HUES6 (cell line): Measurements from ENCODE around the gene LAPTM5.

ENCODE experiments used
- H3K27ac ChIP-seq: 2 replicates; pipeline ENCODE4 v1.7.0; 2013; ENCODE audit warnings: low read depth, mild to moderate bottlenecking, low read length, inconsistent platforms
- H3K27me3 ChIP-seq: 2 replicates; pipeline ENCODE4 v1.6.1; 2013; ENCODE audit warnings: low read length; ENCODE audit not compliant: control insufficient read depth, insufficient read depth
- H3K36me3 ChIP-seq: 2 replicates; pipeline ENCODE4 v1.6.1; 2013; ENCODE audit warnings: low read length; ENCODE audit not compliant: control insufficient read depth, insufficient read depth
- H3K4me1 ChIP-seq: 2 replicates; pipeline ENCODE4 v1.6.1; 2013; ENCODE audit warnings: low read length; ENCODE audit not compliant: control insufficient read depth, insufficient read depth
- H3K4me3 ChIP-seq: 2 replicates; pipeline ENCODE4 v1.5.1; 2013; ENCODE audit warnings: low read depth, low read length
- H3K9ac ChIP-seq: one replicate; pipeline ENCODE4 v1.6.1; 2013; ENCODE audit warnings: mild to moderate bottlenecking, low read length
- H3K9me3 ChIP-seq: 2 replicates; pipeline ENCODE4 v1.6.1; 2013; ENCODE audit warnings: low read depth, low read length; ENCODE audit not compliant: control insufficient read depth, insufficient read depth

Gene LAPTM5

DNA sequence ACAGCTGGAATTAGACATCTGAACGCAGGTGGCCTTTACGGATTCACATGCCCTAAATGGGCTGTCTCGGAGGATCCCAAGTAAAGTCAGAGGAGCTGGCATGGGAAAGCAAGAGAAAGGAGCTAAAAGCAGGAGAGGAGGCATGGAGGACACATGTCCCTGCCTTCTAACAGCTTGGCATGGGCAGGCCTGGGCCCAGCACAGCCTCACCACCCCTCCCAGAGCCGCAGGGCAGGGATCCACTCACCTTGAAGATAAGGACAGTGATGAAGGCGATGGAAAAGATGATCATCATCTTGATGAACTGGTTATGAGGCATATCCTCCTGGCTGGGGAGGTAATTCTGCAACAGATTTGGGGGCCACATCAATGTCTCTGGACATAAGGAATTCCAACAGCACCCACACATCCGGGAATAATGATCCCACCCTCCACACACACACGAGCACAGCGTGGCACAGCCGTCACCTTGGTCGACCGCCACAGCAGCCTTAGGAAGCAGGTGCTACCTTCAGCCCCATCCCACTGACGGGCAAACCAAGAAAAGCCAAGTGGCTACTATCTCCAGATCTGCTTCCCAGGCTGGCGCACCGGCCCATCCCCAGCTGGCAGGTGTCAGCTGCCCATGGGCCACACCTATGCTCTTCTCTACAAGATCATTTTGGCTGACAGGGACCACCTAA is 20.1 kb downstream of the LAPTM5 start:
- Histone ChIP-seq H3K27ac (no peak overlapping the region), H3K36me3 (no peaks in the 10 kb centered on the region), H3K9me3 (no peaks in the 10 kb centered on the region), H3K4me3 (no peak overlapping the region), H3K4me1 (peaks cover 33% of the 10 kb centered on the region), H3K27me3 (no peaks in the 10 kb centered on the region), H3K9ac (no peak overlapping the region)

DNA sequence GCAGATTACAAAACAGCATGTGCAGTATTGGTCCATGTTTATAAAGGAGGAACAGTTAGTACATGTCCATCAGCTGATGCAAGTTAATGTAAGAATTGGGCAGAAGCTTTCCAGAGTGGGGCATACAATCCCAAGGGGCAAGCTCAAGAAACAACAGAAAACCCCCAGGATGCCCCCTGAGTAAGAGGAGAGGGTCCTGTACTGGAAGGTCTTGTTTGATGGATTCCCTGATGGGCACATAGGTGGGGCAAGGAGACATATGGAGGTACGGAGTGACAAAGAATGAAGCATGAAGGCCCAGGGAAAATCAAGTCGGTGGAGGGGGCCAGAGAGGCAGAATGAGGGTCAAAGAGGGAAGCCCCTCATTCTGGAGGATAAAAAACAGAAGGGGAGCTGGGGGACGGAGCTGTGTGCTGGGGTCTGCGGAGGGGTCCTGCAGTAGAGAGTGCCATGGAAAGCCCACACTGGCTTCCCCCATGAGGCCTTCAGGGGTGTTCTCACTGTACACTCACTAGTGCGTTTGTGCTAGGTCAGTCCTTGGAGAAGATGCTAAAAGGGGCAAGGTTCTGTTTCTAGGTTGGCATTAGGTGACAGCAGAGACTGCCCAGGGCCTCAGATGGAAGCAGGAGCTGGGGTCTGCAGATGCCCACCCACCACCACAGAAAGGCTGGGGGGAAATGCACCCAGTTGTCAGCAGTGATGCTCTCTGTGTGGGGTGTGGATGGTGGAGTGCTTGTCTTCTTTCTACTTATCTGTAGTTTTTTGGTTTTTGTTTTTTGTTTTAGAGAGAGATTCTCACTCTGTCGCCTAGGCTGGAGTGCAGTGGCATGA is 21.7 kb downstream of the LAPTM5 start:
- H3K4me1 ChIP-seq: peaks cover 25% of the 10 kb centered on the region

DNA sequence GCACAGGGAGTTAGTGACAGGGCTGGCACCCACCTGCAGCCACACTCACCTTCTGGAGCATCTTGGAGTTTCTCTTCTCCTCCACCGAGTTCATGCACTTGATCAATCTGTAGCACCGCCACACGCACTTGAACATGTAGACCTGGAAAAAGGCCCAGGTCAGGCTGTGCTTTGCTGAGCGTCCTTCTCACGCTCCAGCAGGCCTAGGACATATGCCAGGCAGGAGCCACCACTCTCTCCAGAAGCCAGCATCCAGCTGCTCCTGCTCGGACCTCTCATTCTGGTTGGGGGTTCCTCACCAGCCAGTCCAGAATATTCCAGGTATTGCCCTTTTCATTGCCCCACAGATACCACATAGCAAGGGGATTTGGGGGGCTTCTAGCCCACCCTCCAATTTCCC is 22.4 kb downstream of the LAPTM5 start:
- H3K9me3 ChIP-seq: no peaks in the 10 kb centered on the region
- H3K27me3 ChIP-seq: no peaks in the 10 kb centered on the region
- no peak overlapping the region for H3K9ac ChIP-seq
- no peak overlapping the region for H3K27ac ChIP-seq
- no peaks in the 10 kb centered on the region for H3K36me3 ChIP-seq
- H3K4me1 ChIP-seq: peaks cover 19% of the 10 kb centered on the region
- H3K4me3 ChIP-seq: no peak overlapping the region

More for the DNA sequence above, 21.7 kb downstream of the LAPTM5 start:
- no peak overlapping the region for H3K27ac ChIP-seq
- H3K27me3 ChIP-seq: no peaks in the 10 kb centered on the region
- no peaks in the 10 kb centered on the region for H3K36me3 ChIP-seq
- no peaks in the 10 kb centered on the region for H3K9me3 ChIP-seq
- H3K9ac ChIP-seq: no peak overlapping the region
- no peak overlapping the region for H3K4me3 ChIP-seq

DNA sequence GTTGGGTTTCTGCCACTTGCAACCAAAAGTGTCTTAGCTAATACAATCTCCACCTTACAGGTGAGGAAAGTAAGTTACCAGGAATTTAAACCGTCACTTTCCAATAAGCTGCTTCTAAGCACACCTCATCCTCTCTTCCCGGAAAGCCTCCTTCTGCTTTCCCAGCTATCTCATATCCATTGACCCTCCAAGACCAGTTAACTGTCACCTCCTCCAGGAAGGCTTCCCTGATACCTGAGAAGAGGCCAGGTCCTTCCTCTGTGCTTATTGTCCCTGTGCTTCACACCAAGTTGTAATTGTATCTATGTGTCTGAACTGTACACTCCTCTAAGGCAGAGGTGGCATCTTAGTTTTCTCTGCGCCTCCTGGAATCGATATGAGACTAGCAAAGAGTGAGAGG is 23.0 kb downstream of the LAPTM5 start:
- Histone ChIP-seq H3K27ac (no peak overlapping the region), H3K4me1 (peaks cover 16% of the 10 kb centered on the region), H3K9ac (no peak overlapping the region), H3K27me3 (no peaks in the 10 kb centered on the region), H3K36me3 (no peaks in the 10 kb centered on the region), H3K4me3 (no peak overlapping the region), H3K9me3 (no peaks in the 10 kb centered on the region)

DNA sequence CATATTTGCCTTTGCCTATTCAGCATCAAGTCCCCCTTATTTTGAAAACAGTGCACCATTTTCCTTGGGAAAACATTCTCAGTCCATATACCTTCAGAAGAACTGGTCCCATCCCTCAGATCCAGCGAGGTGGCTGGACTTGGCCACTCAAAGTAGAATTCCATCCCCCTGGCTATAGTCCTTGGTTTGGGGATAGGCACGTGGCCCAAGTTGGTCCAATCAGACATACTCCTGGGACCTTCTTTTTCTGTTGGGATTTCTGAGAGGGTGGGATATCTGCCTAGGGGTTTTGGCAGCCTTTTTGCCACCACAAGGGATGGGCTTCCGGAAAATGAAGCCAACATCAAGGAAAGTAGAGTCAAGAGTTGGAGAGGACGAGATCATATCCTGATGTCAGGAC is 23.5 kb downstream of the LAPTM5 start:
- H3K4me3 ChIP-seq: no peak overlapping the region
- H3K27ac ChIP-seq: no peak overlapping the region
- no peak overlapping the region for H3K9ac ChIP-seq
- peaks cover 14% of the 10 kb centered on the region for H3K4me1 ChIP-seq
- H3K27me3 ChIP-seq: no peaks in the 10 kb centered on the region
- no peaks in the 10 kb centered on the region for H3K9me3 ChIP-seq
- H3K36me3 ChIP-seq: no peaks in the 10 kb centered on the region

DNA sequence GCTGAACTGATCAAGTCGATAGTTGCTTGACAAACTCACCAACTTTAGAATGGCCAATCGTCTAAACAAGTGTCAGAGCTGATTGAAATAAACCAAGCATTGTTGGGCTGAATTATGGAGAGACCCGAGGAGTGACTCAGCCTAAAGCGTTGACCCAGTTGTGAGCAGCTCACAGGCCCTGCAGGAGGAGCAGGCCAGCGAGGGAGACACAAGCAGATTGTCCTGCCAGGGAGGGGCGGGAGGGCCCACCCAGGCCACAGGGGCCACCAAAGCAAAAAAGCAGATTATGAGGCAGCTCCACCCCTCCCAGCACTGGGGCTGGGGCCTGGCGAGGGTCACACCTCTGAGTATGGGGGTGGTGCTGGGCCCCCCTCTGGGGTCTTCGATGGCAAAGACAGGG is 24.1 kb downstream of the LAPTM5 start:
- Histone ChIP-seq H3K36me3 (no peaks in the 10 kb centered on the region), H3K4me3 (no peak overlapping the region), H3K27me3 (no peaks in the 10 kb centered on the region), H3K4me1 (peaks cover 17% of the 10 kb centered on the region), H3K27ac (no peak overlapping the region), H3K9me3 (no peaks in the 10 kb centered on the region), H3K9ac (no peak overlapping the region)

DNA sequence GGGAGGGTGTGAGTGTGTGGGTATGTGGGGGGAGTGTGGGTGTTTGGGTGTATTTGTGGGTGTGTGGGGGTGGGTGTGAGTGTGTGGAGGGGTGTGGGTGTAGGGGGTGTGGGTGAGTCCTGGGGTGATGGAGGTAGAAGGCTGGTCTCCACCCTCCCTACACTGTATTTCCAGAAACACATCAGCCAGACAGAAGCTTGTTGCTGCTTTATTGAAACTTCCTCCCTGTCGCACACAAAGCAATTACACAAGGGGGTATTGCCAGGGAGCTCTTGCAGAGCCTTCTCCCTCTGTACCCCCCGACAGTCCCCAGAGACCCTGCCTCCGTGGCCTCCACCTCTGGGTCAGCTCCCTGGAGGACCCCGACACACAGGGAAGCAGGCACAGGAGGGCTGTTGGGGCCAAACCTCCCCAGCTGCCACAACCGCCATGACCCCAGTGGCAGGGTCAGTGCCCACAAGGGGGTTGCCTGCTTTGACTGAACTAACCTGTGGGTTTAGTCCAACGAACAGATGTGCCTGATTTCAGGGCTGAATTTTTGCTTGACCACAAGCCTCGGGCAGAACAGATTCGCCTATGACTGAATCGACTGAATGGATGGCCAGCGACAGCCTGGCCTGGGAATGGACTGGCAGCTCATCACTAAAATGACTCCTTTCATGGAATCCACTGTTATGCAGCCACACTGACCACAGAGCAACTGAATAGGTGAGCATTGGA is 25.1 kb downstream of the LAPTM5 start:
- H3K27me3 ChIP-seq: no peaks in the 10 kb centered on the region
- no peak overlapping the region for H3K27ac ChIP-seq
- H3K4me3 ChIP-seq: no peak overlapping the region
- H3K4me1 ChIP-seq: peaks cover 27% of the 10 kb centered on the region
- no peaks in the 10 kb centered on the region for H3K9me3 ChIP-seq
- H3K36me3 ChIP-seq: no peaks in the 10 kb centered on the region
- no peak overlapping the region for H3K9ac ChIP-seq

DNA sequence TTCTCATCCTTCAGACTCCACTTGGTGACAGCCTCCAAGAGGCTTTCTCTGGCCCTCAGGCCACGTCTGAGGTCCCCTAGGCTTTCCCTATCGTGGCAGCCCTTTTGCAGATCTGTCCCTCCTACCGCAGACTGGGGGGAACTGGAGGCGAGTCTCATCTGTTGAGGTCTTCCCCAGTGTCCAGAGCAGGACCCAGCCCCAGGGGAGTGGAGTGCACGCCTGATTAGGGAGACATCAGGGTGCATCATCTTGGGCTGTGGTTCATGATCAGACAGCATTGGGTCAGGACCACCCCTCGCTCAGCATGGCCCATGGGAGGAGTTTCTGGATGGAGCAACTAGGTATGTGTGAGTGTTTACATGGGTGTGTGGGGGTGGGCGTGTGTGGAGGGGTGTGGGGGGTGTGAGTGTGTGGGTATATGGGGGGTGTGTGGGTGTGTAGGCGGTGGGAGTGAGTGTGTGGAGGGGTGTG is 25.7 kb downstream of the LAPTM5 start:
- H3K4me1 ChIP-seq: peaks cover 32% of the 10 kb centered on the region
- H3K9ac ChIP-seq: no peak overlapping the region
- H3K9me3 ChIP-seq: no peaks in the 10 kb centered on the region
- H3K27ac ChIP-seq: no peak overlapping the region
- no peaks in the 10 kb centered on the region for H3K36me3 ChIP-seq
- no peaks in the 10 kb centered on the region for H3K27me3 ChIP-seq
- H3K4me3 ChIP-seq: no peak overlapping the region

DNA sequence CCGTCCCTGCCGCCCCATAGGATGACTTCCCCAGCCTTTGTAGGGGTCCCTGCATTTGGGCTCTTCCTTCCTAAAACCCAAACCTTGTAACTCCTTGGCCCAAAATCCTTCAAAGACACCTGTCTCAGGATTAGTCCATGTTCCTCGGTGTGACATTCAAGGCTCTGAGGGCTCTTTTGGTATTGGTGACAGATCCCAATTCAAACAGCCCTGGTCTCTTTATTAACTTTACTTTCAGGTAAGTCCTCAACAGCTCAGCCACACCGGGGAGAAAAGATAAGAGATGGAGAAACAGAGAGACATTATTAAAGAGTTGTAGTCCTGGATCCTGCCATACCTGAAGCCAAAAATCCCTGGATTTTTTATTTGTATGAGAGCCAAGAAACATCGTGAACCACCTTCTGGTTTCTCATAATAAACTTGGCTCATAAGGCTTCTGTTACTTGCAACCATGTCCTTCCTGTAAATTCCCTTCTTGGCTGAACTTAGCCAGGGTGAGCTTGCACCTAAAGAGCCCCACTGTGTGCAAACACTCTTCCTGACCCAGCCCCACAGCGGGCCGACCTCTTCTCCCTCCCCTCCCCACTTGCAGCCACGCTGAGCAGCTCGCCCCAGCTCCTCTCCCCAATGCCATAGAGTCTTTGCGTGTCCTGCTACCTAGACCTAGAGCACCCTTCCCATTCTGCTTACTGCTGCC is 26.3 kb downstream of the LAPTM5 start:
- Histone ChIP-seq H3K27ac (no peak overlapping the region), H3K27me3 (no peaks in the 10 kb centered on the region), H3K9ac (no peak overlapping the region), H3K4me1 (peaks cover 34% of the 10 kb centered on the region), H3K4me3 (no peak overlapping the region), H3K9me3 (no peaks in the 10 kb centered on the region), H3K36me3 (no peaks in the 10 kb centered on the region)

DNA sequence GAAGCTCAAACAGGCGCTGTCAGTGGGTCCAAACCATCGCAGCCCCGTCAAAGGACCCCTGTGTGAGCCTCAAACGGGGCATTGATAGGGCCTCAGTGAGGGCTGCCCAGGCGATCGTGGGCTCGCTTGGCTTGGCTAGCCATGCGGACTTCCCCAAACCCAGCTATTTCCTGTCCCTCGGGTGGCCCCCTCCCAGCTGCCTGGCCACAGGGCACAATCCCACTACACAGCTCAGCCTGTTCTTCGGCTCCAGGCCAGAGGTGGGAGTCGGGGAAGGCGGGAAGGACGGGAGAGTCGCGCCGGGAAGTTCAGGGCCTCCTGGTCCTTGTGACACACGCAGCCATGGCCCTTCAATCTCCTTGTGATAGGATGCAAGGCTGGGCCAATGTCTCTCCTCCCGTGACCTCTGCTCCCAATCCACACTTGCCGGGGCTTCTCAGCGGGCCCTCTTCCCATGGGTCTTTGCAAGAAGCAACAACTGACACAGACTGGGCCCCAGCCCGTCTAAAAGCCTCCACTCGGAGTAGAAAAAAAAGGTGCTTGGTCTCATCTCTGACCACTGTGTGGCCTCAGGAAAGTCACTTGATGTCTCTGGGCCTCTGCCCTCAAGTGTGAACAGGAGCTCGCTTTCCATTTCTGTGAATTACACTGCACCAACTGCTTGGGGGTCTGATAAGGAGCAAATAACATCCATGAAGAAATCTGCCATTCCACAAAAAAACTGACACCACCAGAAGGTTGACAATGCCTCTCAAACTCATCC is 27.0 kb downstream of the LAPTM5 start:
- Histone ChIP-seq H3K36me3 (no peaks in the 10 kb centered on the region), H3K9me3 (no peaks in the 10 kb centered on the region), H3K27ac (no peak overlapping the region), H3K9ac (no peak overlapping the region), H3K4me1 (peaks cover 34% of the 10 kb centered on the region), H3K4me3 (no peak overlapping the region), H3K27me3 (no peaks in the 10 kb centered on the region)
